ENCODE measurements around the gene DSC2.
"Not testable (repeated sequence)": the region's sequence is repeated elsewhere in the genome, so short reads cannot be mapped to it uniquely, and the experiment has no call there.

DNA sequence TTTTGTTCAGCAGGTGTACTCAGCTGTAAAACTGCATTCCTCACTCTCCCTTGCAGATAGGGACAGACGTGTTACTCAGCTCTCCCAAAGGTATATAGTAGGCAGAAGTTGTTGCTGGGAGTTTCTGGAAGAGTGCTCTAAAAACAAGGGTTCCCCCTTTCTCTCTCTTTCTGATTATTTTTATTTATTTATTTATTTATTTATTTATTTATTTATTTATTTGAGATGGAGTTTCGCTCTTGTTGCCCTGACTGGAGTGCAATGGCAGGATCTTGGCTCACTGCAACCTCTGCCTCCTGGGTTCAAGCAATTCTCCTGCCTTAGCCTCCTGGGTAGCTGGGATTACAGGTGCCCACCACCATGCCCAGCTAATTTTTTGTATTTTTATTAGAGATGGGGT is 20.9 kb upstream of the DSC2 start:
- TF ChIP-seq, protein P1, sequence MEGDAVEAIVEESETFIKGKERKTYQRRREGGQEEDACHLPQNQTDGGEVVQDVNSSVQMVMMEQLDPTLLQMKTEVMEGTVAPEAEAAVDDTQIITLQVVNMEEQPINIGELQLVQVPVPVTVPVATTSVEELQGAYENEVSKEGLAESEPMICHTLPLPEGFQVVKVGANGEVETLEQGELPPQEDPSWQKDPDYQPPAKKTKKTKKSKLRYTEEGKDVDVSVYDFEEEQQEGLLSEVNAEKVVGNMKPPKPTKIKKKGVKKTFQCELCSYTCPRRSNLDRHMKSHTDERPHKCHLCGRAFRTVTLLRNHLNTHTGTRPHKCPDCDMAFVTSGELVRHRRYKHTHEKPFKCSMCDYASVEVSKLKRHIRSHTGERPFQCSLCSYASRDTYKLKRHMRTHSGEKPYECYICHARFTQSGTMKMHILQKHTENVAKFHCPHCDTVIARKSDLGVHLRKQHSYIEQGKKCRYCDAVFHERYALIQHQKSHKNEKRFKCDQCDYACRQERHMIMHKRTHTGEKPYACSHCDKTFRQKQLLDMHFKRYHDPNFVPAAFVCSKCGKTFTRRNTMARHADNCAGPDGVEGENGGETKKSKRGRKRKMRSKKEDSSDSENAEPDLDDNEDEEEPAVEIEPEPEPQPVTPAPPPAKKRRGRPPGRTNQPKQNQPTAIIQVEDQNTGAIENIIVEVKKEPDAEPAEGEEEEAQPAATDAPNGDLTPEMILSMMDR (conservative IDR thresholded peaks at IDR 0.05 in 1 of 2, IDR thresholded peaks at IDR 0.05 in 1 of 2; ENCODE audit: low read depth in 1 of 2, low read length in 2 of 2), result not testable (repeated sequence)
- not testable (repeated sequence) for TF ChIP-seq EZH2 (IDR thresholded peaks at IDR 0.05; ENCODE audit: low read length, missing control alignments)
